ENCODE measurements around the gene PRKAR2B. TPM values are rescaled to one million over a fixed set of nuclear protein-coding genes. Genes with fewer than 3 reads are reported as not detected.

The PRKAR2B gene
- total and polyA plus RNA-seq, 3 experiments from 2014 or later: 0.93 to 1.2 (median 1.1) TPM

DNA sequence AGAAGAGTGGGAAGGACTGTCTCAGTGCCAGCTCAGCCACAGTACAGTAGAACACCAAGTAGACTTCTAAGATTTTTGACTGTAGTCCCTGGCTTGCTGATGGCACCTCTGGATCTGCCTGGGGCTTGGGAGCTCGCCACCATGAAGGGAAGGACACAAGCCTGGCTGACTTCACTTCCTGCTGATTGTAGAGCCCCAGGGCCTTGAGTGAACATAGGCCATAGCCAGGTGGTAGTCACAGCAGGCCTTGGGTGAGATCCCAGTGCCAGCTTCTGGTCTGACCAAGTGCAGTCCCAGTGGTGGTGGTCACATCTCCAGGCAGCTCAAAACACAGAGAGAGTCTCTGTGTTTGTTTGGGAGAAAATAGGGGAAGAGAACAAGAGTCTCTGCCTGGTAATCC lies 66.7 kb downstream of the PRKAR2B start:
- CTCF ChIA-PET: no interaction called here

DNA sequence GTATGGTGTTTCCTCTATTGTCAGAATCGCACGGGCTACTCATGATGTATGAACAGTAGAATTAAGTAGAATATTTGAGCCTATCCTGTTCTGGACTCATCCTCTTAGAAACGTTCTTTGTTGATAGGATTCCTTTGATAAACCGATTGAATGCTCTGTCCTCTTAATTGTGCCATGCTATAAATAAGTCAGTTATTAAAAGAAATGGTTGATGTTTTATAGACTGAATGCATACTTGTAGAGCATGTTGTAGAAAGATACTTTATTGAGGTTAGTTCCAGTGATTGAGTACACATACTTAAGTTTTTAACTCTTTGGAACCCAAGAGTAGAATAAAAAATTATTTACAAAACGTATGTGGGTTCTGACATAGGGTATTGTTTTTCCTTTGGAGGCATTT lies 69.4 kb downstream of the PRKAR2B start:
- Mint-ChIP-seq H3K4me3 (no peak overlapping the region), H3K4me1 (no peaks in the 10 kb centered on the region), H3K36me3 (no peaks in the 10 kb centered on the region), H3K9me3 (no peaks in the 10 kb centered on the region), H3K27ac (no peak overlapping the region), H3K27me3 (no peaks in the 10 kb centered on the region)
- no peaks in the 10 kb centered on the region for H3K9me3 ChIP-seq (ENCODE audit: low read length)
- no peaks in the 10 kb centered on the region for H3K36me3 ChIP-seq (ENCODE audit: insufficient read depth, low read length)
- DNase-seq: no peak
- POLR2A ChIA-PET: no interaction called here
- H3K4me1 ChIP-seq (ENCODE audit: insufficient read depth, low read length): no peaks in the 10 kb centered on the region
- H3K27ac ChIP-seq (ENCODE audit: low read depth, low read length): no peak overlapping the region
- H3K4me3 ChIP-seq (ENCODE audit: low read length): no peak overlapping the region
- H3K27me3 ChIP-seq (ENCODE audit: insufficient read depth, low read length, poor library complexity, severe bottlenecking): no peaks in the 10 kb centered on the region
- CTCF ChIA-PET: no interaction called here

More for the DNA sequence above, 66.7 kb downstream of the PRKAR2B start:
- Mint-ChIP-seq H3K9me3 (no peaks in the 10 kb centered on the region), H3K36me3 (no peaks in the 10 kb centered on the region), H3K27me3 (no peaks in the 10 kb centered on the region), H3K4me3 (no peak overlapping the region), H3K27ac (no peak overlapping the region), H3K4me1 (no peaks in the 10 kb centered on the region)
- POLR2A ChIA-PET: no interaction called here
- Histone ChIP-seq H3K9me3 (ENCODE audit: low read length) (no peaks in the 10 kb centered on the region), H3K4me1 (ENCODE audit: insufficient read depth, low read length) (no peaks in the 10 kb centered on the region), H3K27me3 (ENCODE audit: insufficient read depth, low read length, poor library complexity, severe bottlenecking) (no peaks in the 10 kb centered on the region), H3K36me3 (ENCODE audit: insufficient read depth, low read length) (no peaks in the 10 kb centered on the region), H3K27ac (ENCODE audit: low read depth, low read length) (no peak overlapping the region), H3K4me3 (ENCODE audit: low read length) (no peak overlapping the region)
- DNase-seq: no peak

DNA sequence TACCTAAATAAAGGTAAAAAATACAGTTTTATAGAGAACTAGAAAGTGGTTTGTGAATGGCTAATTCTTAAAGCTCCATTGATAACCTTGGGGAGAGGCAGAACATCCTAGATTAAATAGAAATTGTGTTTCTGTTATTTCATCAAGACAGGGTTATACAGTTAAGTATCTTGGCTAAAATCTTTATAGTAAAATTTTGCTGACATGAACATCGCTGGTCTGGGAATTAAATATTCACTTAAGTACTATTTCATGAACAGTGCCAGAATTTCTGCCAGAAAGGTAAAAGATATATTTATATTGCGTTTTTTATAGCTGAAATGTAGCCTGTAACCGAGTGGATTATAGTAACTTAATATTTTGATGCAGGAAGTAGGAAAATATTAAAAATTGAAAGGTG lies 70.6 kb downstream of the PRKAR2B start:
- Histone ChIP-seq H3K36me3 (ENCODE audit: insufficient read depth, low read length) (no peaks in the 10 kb centered on the region), H3K9me3 (ENCODE audit: low read length) (no peaks in the 10 kb centered on the region), H3K27me3 (ENCODE audit: insufficient read depth, low read length, poor library complexity, severe bottlenecking) (no peaks in the 10 kb centered on the region), H3K4me3 (ENCODE audit: low read length) (no peak overlapping the region), H3K4me1 (ENCODE audit: insufficient read depth, low read length) (no peaks in the 10 kb centered on the region), H3K27ac (ENCODE audit: low read depth, low read length) (no peak overlapping the region)
- no peak for DNase-seq
- no peak overlapping the region for H3K4me3 Mint-ChIP-seq
- H3K27me3 Mint-ChIP-seq: no peaks in the 10 kb centered on the region
- no peaks in the 10 kb centered on the region for H3K36me3 Mint-ChIP-seq
- H3K9me3 Mint-ChIP-seq: no peaks in the 10 kb centered on the region
- POLR2A ChIA-PET: no interaction called here
- H3K4me1 Mint-ChIP-seq: no peaks in the 10 kb centered on the region
- CTCF ChIA-PET: no interaction called here
- H3K27ac Mint-ChIP-seq: no peak overlapping the region

DNA sequence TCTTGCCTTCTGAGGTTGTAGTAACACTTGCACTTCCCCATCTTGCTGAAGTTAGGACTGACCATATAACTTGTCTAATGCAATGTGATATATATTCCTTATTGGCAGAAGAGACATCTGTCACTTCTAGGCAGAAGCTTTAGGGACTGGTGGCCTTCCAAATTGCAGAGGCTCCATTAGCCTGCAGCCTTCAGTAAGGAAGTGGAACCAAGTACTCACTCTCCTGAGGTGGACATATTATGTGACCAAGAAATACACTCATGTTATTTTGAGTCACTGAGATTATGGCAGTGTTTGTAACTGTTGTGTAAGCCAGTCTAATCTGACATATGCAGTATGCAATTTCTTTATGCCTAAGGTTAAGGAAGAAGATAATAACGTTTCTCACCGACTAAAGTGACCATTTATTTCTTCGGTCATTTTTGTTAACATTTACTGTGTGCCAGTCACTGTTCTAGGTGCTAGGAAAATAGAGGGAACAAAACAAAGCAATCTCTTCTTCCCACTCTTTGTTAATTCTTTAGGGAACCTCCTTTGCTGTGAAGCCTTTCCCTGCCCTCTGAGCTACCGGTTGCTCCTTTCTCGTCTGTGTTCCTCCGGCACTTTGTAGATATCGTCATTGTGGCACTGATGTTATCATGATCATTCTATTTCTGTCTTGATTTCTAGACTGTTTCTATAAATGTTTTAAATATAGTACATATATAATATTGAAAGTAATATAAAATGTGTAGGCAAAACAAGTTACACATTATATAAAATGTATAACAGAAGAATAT lies 71.4 kb downstream of the PRKAR2B start:
- no peak overlapping the region for H3K27ac Mint-ChIP-seq
- no peak overlapping the region for H3K27ac ChIP-seq (ENCODE audit: low read depth, low read length)
- ChIA-PET POLR2A (no interaction called here), CTCF (no interaction called here)
- no peaks in the 10 kb centered on the region for H3K27me3 ChIP-seq (ENCODE audit: insufficient read depth, low read length, poor library complexity, severe bottlenecking)
- no peak overlapping the region for H3K4me3 Mint-ChIP-seq
- H3K27me3 Mint-ChIP-seq: no peaks in the 10 kb centered on the region
- H3K4me1 Mint-ChIP-seq: no peaks in the 10 kb centered on the region
- H3K4me1 ChIP-seq (ENCODE audit: insufficient read depth, low read length): no peaks in the 10 kb centered on the region
- no peak for DNase-seq
- H3K9me3 Mint-ChIP-seq: no peaks in the 10 kb centered on the region
- no peaks in the 10 kb centered on the region for H3K9me3 ChIP-seq (ENCODE audit: low read length)
- no peaks in the 10 kb centered on the region for H3K36me3 Mint-ChIP-seq
- no peaks in the 10 kb centered on the region for H3K36me3 ChIP-seq (ENCODE audit: insufficient read depth, low read length)
- H3K4me3 ChIP-seq (ENCODE audit: low read length): no peak overlapping the region

DNA sequence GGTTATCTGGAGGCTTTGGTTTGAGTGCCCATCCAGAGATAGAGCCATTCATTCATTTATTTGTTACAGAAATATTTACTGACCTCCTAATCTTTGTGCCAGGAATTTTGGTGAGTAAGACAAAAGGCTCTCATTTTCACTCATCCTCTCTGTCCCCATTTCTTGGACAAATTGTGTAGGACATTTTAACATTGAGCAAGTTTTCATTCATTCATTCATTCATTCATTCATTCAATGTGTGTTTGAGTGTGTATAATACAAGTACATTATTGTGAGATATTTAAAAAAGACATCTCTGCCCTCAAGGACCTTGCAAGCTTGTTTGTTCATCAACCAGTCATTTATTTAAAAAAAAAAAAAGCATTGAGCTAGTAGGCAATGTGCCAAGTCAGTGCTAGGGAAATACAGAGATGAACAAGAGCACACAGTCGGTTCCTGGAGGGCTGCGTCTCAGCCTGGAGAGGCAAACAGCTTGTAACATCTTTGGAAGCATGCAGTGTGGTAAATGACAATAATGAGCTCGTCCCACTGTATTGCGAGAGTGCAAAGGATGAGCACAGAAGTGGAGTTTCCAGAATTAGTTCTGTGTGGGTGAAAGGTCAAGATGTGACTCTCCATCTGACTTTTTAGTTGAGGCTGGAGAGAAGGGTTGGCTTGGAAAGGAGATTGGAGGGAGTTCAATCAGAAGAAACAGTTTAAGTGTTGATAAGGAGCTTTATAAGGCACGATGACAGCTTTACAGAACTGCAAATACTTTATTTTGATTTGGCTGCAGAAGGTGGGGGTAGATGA lies 73.8 kb downstream of the PRKAR2B start:
- Mint-ChIP-seq H3K9me3 (no peaks in the 10 kb centered on the region), H3K4me3 (no peak overlapping the region), H3K27me3 (no peaks in the 10 kb centered on the region), H3K36me3 (no peaks in the 10 kb centered on the region), H3K4me1 (no peaks in the 10 kb centered on the region), H3K27ac (no peak overlapping the region)
- DNase-seq: no peak
- no peaks in the 10 kb centered on the region for H3K9me3 ChIP-seq (ENCODE audit: low read length)
- H3K27me3 ChIP-seq (ENCODE audit: insufficient read depth, low read length, poor library complexity, severe bottlenecking): no peaks in the 10 kb centered on the region
- ChIA-PET POLR2A (interaction anchor here (0.7 kb wide), 1 partner anchor 18 kb away, joined by 3 read pairs; no protein-coding TSS in a partner anchor), CTCF (no interaction called here)
- no peak overlapping the region for H3K27ac ChIP-seq (ENCODE audit: low read depth, low read length)
- no peaks in the 10 kb centered on the region for H3K4me1 ChIP-seq (ENCODE audit: insufficient read depth, low read length)
- H3K36me3 ChIP-seq (ENCODE audit: insufficient read depth, low read length): no peaks in the 10 kb centered on the region
- no peak overlapping the region for H3K4me3 ChIP-seq (ENCODE audit: low read length)

DNA sequence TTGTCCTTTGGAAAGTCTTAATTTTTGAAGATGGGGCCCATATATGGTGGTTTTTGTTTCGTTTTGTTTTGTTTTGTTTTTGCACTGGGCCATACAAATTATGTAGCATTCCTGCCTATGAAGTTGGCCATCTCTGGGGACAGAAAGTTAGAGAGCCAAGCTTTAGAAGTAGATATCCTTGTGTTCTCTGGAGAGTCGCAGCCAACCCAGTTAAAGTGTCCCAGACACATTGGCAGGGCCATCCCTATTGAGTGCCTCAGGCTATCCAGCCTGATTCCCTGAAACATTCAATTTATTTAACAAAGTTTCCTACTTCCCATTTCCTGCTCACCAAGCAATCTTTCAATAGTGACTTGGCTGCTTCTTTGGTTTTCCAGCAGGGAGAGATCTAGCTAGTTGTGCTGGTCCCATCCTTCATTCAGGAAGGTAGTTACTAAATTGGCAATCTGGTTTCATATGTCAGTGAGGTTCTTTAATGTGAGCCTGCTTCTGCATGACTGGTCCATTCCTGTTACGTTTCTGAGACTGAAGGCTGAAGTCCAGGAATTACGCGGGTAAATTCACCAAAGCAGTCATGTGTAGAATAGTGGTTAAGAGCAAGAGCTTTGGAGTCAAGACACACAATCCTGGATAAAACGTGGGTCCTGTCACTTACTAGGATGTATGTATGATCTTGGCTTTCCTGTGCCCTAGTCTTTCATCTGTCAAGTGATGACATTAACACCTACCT lies 75.0 kb downstream of the PRKAR2B start:
- Mint-ChIP-seq H3K27me3 (no peaks in the 10 kb centered on the region), H3K9me3 (no peaks in the 10 kb centered on the region), H3K27ac (no peak overlapping the region), H3K36me3 (no peaks in the 10 kb centered on the region), H3K4me1 (no peaks in the 10 kb centered on the region), H3K4me3 (no peak overlapping the region)
- Histone ChIP-seq H3K27ac (ENCODE audit: low read depth, low read length) (no peak overlapping the region), H3K27me3 (ENCODE audit: insufficient read depth, low read length, poor library complexity, severe bottlenecking) (no peaks in the 10 kb centered on the region), H3K9me3 (ENCODE audit: low read length) (no peaks in the 10 kb centered on the region), H3K36me3 (ENCODE audit: insufficient read depth, low read length) (no peaks in the 10 kb centered on the region), H3K4me1 (ENCODE audit: insufficient read depth, low read length) (no peaks in the 10 kb centered on the region), H3K4me3 (ENCODE audit: low read length) (no peak overlapping the region)
- POLR2A ChIA-PET: no interaction called here
- no peak for DNase-seq
- CTCF ChIA-PET: no interaction called here

DNA sequence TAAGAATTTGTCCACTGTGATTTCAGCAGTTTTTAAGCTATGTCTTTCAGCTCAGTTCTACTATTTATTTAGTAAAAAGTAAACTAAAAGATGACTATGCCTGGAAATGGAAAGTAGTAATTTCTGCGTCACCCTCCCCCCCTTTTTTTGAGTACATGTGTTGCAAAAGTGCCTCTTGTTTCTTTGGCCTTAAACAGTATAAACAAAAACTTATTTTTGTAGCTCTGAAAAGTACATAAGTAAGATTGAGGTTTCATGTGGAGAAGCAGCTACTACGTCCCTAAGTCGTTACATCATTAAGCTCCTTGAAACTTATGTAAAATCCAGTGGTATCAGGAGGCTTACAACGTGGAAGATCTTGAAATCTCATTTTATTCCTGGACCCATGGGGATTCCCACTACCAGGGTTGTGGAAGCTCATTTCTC lies 78.0 kb downstream of the PRKAR2B start:
- H3K9me3 ChIP-seq (ENCODE audit: low read length): no peaks in the 10 kb centered on the region
- DNase-seq: no peak
- Mint-ChIP-seq H3K4me3 (no peak overlapping the region), H3K9me3 (no peaks in the 10 kb centered on the region), H3K36me3 (peaks cover 0 to 2% (median 0%) of the 10 kb centered on the region in 3 donors), H3K4me1 (peaks cover 16 to 20% (median 19%) of the 10 kb centered on the region in 3 donors), H3K27ac (no peak overlapping the region), H3K27me3 (no peaks in the 10 kb centered on the region)
- peaks cover 15% of the 10 kb centered on the region for H3K4me1 ChIP-seq (ENCODE audit: insufficient read depth, low read length)
- ChIA-PET POLR2A (interaction anchor here (0.8 kb wide), 1 partner anchor 46 kb away, joined by 3 read pairs; the partner anchor contains the start of gene HBP1), CTCF (interaction anchor here (1.2 kb wide), 1 partner anchor 28 kb away, joined by 3 read pairs; no protein-coding TSS in a partner anchor)
- H3K4me3 ChIP-seq (ENCODE audit: low read length): no peak overlapping the region
- no peak overlapping the region for H3K27ac ChIP-seq (ENCODE audit: low read depth, low read length)
- H3K27me3 ChIP-seq (ENCODE audit: insufficient read depth, low read length, poor library complexity, severe bottlenecking): no peaks in the 10 kb centered on the region
- no peaks in the 10 kb centered on the region for H3K36me3 ChIP-seq (ENCODE audit: insufficient read depth, low read length)

DNA sequence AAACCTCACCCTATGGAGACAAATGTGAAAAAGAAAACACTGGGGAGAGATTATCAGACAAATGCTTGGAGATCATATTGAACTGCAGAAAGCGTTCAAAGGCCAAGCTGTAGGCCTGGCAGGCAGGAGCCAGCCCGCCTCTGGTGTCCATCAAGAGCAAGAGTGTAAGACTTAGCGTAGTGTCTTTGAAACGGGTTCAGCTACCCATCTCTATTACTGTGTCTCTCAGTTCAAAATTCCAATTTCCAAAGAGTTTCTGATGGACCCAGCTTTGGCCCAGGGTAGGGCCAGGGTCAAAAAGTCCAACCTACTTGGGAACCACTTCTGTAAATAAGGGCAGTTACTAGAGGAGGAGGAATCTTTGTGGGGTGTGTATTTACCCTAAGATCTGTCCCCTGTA lies 78.9 kb downstream of the PRKAR2B start:
- no peaks in the 10 kb centered on the region for H3K9me3 ChIP-seq (ENCODE audit: low read length)
- H3K27ac Mint-ChIP-seq: no peak overlapping the region
- no peak for DNase-seq
- H3K4me1 Mint-ChIP-seq: peaks cover 17 to 21% (median 19%) of the 10 kb centered on the region in 3 donors
- no peaks in the 10 kb centered on the region for H3K27me3 ChIP-seq (ENCODE audit: insufficient read depth, low read length, poor library complexity, severe bottlenecking)
- POLR2A ChIA-PET: no interaction called here
- CTCF ChIA-PET: interaction anchor here (1.2 to 1.4 kb wide), 3 partner anchors 9 to 28 kb away, joined by 3 read pairs; no protein-coding TSS in a partner anchor
- H3K27me3 Mint-ChIP-seq: no peaks in the 10 kb centered on the region
- H3K27ac ChIP-seq (ENCODE audit: low read depth, low read length): no peak overlapping the region
- peaks cover 0 to 2% (median 0%) of the 10 kb centered on the region in 3 donors for H3K36me3 Mint-ChIP-seq
- H3K4me3 ChIP-seq (ENCODE audit: low read length): no peak overlapping the region
- no peaks in the 10 kb centered on the region for H3K9me3 Mint-ChIP-seq
- peaks cover 15% of the 10 kb centered on the region for H3K4me1 ChIP-seq (ENCODE audit: insufficient read depth, low read length)
- H3K36me3 ChIP-seq (ENCODE audit: insufficient read depth, low read length): no peaks in the 10 kb centered on the region
- H3K4me3 Mint-ChIP-seq: no peak overlapping the region

Data from CD8-positive, alpha-beta memory T cell (primary cell).